ENCODE data around the gene ELMO2.

- TF ChIP-seq CTCF (IDR thresholded peaks at IDR 0.05; ENCODE audit: low read length) (no peak), EZH2 (IDR thresholded peaks at IDR 0.05; ENCODE audit: borderline replicate concordance, low read length) (no peak)
Measured at GRCh38 chr20:46362921-46363867, 43.2 kb downstream of the ELMO2 start.
